ENCODE data around the gene LRRC36. TPM values are rescaled to one million over a fixed set of nuclear protein-coding genes. Genes with fewer than 3 reads are reported as not detected.

LRRC36 gene
- polyA plus RNA-seq, 4 donors: 2.4 to 10.5 (median 4.7) TPM

- DNase-seq (ENCODE audit: low read depth in 4 of 4, low spot score in 2 of 4): no peak
These were observed 32.4 kb upstream of the LRRC36 start for GRCh38 chr16:67294171-67294757.

DNA sequence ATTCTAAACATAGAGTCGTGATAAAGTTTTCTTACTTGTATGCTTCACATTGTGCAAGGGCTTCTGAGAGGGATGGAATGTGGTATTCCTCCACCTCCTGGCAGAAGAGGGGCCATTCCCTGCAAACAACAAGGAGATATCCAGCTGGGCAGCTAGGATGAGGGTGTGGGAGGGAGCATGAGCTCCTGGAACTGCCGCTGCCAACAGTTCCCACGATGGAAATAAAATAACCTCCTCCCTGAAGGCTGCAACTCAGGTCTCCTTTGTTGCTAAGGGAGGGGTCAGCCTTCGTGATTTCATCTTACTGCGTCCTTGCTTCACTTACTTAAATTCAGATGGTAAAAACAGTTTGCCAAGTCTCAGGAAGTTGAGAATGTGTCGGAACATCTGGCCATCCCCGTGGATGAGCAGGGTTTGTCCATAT is 31.7 kb upstream of the LRRC36 start:
- no peak for DNase-seq (ENCODE audit: low read depth in 4 of 4, low spot score in 2 of 4)

DNA sequence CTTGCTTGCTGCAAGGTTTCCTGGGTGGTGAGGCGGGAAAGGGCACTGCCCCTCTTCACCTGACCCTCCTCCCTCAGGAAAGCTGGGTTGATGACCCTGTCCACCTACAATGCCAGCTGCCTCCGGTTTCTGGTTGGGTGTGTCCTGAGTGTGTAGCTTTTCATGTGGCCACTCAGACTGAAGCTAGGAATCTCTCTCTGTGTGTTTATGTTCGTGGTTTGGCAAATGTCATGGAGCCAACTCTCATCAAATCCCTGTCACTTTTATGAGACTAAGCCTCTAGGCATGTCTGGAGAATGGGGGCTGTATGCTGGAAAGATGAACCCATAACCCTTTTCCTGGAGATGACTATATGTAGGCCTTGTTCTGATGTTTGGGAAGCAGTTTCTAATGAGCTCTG is 30.2 kb upstream of the LRRC36 start:
- DNase-seq (ENCODE audit: low read depth in 4 of 4, low spot score in 2 of 4): no peak

DNA sequence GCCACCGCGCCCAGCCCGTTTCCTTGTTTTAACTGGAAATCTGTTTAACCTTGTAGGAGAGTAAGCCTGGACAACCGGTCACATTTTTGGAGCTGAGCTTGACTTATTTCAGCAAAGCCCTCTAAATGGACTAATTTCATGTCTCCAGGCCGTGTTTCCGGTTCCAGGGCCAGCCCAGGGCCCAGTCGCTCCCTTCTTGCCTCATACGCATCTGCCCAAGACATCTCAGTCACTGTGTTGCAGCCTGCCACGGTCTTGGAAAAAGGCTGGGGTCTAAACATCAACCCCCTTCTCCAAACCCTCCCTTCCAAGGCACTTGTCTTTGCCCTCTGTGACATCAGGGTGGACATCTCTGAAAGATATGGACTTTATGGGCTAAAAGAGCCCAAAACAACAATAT is 28.3 kb upstream of the LRRC36 start:
- no peak for DNase-seq (ENCODE audit: low read depth in 4 of 4, low spot score in 2 of 4)

DNA sequence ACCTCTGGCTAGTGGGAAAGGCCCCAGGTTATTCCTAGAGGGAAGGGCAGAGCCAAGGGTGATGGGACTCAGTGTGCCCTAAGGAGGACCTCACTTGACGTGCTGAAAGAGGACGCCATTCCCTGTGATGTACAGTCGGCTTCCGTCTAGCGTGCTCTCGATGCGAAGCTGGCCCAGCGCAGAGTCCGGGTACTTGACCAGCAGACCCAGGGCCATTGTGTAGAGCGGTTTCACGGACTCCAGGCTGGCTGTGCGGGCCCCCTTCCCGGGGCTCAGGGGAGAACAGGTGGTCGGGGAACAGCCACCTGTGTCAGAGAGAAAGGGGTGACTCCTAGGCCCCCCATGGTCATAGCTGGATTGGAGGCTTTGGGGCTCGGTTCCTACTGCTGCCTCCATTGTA is 27.3 kb upstream of the LRRC36 start:
- no peak for DNase-seq (ENCODE audit: low read depth in 4 of 4, low spot score in 2 of 4)

GRCh38 chr16:67301080-67301782 is 25.4 kb upstream of the LRRC36 start:
- no peak for DNase-seq (ENCODE audit: low read depth in 4 of 4, low spot score in 2 of 4)

DNA sequence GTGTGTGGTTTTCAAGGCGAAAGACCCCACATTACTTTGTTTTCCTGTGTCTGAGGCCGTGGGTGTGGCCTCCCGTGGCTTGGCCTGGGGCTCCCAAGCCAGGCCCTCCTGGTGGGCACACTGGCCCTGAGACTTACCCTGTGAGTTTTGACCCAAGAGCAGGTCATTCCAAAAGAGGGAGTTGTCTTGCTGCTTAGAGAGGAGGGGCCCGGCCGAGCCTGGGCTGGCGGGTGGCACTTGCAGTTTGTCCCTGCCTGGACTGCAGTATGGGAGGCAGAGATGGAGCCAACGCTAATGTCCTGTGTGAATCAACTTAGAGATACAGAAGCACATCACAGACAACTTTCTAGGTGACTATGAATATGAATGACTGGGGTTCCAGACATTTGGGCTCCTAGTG is 24.5 kb upstream of the LRRC36 start:
- no peak for DNase-seq (ENCODE audit: low read depth in 4 of 4, low spot score in 2 of 4)

DNA sequence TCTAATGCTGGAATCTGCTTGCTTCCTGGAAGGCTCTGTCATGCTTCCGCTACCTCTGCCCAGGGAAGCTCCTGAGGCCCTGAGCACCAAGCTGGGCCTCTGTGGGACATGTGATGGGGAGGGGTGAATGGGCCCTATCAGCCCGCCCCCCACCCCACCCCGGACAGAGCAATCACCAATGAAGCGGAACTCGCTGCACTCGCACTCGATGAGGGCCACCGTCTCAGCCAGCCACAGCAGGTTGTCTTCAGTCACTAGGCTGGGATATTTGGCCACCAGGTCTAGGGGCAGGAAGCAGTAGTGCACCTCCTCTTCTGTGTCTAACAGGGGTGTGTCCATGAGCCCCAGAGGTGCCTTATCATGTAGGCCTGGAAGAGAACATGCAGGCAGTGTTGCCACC is 23.6 kb upstream of the LRRC36 start:
- no peak for DNase-seq (ENCODE audit: low read depth in 4 of 4, low spot score in 2 of 4)

- no peak for DNase-seq (ENCODE audit: low read depth in 4 of 4, low spot score in 2 of 4)
These were observed 22.6 kb upstream of the LRRC36 start for GRCh38 chr16:67304020-67304419.

- DNase-seq (ENCODE audit: low read depth in 4 of 4, low spot score in 2 of 4): no peak
These were observed 21.2 kb upstream of the LRRC36 start for GRCh38 chr16:67305216-67306071.

- no peak for DNase-seq (ENCODE audit: low read depth in 4 of 4, low spot score in 2 of 4)
These were observed 16.1 kb upstream of the LRRC36 start for GRCh38 chr16:67310561-67310960.

DNA sequence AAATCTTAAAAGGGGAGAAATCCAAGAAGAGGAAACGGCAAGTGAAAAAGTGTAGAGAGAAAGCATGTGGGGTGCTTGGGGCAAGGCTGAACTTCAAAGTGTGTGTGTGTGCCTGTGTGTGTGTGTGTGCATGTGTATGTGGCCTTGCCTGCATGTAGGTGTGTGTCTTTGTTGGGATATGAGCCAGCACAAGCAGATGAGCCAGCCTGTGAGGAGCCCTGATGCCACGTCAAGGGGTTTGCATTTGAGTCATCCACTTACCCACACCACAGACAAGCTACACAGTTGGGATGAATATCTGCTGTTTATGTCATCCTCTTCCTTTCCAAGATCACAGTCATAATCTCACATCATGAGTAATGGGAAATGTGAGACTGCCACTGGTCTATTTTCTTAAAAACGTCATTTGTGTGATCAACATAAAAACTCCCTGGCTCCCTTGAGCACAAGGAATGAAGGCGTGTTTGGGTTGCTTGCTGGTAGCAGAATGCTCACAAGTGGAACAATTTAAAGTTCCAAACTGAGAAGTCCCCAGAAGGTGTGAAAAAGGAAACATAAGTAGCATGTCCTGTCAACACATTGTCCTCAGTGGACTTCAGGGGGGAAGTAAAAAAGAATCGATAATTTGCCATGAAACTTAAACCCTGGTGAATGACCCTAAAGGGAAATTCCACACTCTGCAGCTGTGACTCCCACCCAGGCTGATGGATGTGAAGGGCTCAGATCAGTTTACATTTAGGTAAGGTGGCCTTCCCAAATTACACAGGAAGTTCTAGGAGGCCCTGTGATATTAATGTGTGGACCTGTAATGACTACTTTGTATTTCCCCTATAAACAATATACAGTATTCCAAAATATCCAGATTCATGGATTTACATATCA is 14.8 kb upstream of the LRRC36 start:
- peak in 1 of 4 donors; percentile 22 for DNase-seq (ENCODE audit: low read depth in 4 of 4, low spot score in 2 of 4)

DNA sequence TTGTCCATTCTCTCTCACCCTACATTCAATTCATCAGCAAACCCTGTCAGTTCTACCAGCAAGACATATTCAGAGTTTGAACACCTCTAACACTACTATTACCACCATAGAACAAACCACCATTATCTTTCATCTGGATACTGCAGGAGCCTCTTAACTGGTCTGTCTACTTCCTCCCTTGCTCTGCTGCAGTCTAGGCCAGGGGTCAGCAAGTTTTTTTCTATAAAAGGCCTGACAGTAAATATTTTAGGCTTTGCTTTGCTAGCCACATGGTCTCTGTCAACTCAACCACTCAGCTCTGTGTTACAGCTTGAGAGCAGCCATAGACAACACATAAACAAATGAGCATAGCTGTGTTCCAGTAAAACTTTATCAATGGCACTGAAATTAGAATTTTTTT is 13.9 kb upstream of the LRRC36 start:
- DNase-seq (ENCODE audit: low read depth in 4 of 4, low spot score in 2 of 4): no peak

DNA sequence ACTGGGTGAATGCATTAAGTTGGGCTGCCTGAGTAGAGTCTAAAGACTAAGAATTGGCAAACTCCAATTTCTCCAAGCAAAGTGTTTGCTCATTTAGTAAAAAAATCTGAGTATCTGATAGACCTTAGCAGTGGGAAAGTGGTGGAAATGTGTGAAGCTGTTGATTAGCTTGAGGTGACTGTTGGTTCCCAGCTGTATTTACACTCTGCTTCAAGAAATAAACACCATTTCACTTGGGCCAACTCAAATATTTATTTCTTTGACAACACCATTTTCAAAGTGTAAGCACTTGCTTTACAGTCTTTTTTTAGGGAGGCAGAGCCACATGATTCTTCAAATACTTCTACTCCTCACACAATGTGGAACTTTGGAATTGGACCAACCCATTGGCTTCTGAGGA is 8.8 kb upstream of the LRRC36 start:
- DNase-seq (ENCODE audit: low read depth in 4 of 4, low spot score in 2 of 4): no peak

GRCh38 chr16:67326115-67326471 is 522 bp upstream of the LRRC36 start:
- no peak for DNase-seq (ENCODE audit: low read depth in 4 of 4, low spot score in 2 of 4)

DNA sequence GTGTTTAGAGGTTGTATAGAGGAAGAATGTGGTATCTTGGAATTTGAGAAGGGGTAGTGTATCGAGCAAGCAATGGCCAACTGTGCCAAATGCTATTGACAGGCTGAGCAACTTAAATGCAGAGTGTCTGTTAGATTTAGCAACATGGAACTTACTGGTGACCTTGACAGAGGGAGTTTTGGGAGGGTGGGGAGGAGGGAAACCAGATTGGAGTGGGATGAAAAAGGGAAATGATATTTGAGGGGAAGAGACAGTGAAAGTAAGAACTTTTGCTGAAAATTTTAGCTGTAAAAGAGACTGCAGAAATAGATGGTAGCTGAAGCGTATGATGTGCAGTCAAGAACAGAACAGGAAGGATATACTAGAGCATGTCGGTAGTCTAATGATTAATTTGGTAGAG is 1.1 kb downstream of the LRRC36 start:
- no peak for DNase-seq (ENCODE audit: low read depth in 4 of 4, low spot score in 2 of 4)

DNA sequence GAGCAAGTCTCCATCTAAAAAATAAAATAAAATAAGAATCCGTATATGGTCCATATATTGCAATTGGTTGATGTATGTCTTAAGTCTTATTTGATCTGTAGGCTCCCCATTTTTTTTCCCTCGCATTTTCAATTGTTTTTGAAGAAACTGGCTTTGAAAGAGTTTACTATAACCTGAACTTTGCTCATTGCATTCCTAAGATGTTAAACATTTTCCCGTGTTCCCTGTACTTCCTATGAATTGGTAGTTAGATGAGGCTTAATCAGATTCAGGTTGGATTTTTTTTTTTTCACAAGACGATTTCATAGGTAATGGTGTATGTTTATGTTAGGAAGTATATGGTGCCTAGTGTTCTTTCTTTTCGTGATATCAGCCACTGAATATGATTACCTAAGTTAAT is 3.3 kb downstream of the LRRC36 start:
- no peak for DNase-seq (ENCODE audit: low read depth in 4 of 4, low spot score in 2 of 4)

- no peak for DNase-seq (ENCODE audit: low read depth in 4 of 4, low spot score in 2 of 4)
These were observed 6.7 kb downstream of the LRRC36 start for GRCh38 chr16:67333315-67333714.

DNA sequence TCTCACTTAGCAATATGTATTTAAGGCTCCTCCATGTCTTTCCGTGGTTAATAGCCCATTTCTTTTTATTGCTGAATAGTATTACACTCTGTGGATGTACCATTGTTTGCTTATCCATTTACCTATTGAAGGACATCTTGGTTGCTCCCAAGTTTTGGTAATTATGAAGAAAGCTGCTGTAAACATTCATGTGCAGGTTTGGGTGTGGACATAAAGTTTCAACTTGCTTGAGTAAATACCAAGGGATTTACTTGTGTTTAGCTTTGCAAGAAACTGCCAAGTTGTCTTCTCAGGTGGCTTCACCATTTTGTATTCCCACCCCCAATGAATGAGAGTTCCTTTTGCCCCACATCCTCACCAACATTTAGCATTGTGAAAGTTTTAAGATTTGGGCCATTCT is 9.5 kb downstream of the LRRC36 start:
- DNase-seq (ENCODE audit: low read depth in 4 of 4, low spot score in 2 of 4): no peak

- no peak for DNase-seq (ENCODE audit: low read depth in 4 of 4, low spot score in 2 of 4)
These were observed 10.0 kb downstream of the LRRC36 start for GRCh38 chr16:67336648-67337047.

GRCh38 chr16:67339453-67339852 is 12.8 kb downstream of the LRRC36 start:
- DNase-seq (ENCODE audit: low read depth in 4 of 4, low spot score in 2 of 4): no peak

All from left renal cortex interstitium (tissue), 4 donors.